ENCODE measurements around the gene SRM.
"Not testable (repeated sequence)": the region's sequence is repeated elsewhere in the genome, so short reads cannot be mapped to it uniquely, and the experiment has no call there.

Gene SRM

DNA sequence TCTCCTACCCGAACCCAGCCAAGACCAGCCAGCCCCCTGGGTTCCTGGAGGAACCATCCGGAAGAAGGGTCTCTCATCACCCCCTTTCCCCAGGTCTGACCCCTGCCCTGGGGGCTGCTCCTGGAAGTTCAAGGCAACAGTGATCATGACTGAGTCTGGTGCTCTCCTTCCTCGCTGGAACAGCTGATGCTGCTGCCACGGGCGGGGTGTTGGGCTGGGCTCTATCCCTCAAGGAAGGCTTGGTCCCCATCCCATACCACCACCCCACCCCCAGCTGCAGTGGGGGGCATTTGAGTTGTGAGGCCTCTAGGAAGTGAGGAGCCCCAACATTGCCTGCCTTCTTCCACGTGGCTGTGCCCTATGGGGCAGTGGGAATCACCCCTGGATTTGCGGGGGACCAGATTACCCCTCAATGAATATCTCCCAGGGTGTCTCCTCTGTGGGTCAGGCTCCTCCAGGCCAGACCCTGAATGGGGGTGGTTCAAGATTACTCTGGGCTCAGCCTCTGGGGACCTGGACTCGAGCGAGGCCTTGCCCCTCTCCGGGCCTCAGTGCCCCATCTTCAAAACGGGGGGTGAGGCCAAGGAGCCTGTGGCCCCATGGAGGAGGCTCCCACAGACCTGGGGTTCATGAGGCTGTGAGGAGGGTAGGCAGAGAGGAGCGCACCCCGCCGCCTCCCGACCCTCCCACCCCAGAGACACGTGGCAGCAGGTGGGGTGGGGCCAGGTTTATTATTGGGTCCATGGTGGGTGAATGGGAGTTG is 15.6 kb downstream of the SRM start:
- DNase-seq = no peak

DNA sequence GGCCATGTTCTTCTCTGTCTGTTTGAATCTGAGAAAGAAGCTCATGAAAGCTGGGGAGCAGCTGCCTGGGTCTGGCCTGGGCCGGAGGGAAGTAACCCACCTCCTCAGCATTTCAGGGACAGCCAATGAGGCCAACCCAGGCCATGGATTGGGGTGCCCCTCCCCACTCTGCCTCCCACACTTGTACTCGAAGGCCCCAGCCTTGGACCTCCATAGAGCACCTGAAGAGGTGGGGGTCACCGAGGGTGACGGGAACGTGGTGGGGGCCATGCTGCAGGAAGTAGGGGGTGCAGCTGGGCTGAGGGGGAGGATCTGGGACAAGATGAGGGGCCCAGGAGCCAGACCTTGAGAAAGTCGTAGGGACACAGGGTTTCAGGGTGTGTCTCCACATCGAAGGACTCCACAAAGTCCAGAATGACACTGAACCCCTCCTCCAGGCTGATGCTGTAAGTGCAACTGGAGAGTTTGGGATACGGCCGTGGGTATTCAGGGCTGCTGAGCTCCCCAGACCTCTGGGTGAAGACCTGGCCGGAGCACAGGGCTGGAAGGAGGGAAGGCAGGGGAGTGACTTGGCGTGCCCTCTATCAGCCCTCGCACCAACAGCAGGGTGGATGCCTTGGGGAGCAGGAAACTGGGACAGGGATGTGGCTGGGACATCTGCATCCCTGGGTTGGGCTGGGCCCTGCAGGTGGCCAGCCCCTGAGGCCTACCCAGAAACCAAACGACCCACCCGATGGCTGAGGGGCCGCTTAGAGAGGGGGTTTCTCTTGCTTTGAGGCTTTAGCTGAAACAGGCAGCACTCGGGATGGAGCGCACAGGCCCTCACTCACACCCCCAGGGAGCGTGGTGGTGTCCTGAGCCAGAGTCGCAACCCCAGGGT is 16.6 kb downstream of the SRM start:
- DNase-seq = no peak

DNA sequence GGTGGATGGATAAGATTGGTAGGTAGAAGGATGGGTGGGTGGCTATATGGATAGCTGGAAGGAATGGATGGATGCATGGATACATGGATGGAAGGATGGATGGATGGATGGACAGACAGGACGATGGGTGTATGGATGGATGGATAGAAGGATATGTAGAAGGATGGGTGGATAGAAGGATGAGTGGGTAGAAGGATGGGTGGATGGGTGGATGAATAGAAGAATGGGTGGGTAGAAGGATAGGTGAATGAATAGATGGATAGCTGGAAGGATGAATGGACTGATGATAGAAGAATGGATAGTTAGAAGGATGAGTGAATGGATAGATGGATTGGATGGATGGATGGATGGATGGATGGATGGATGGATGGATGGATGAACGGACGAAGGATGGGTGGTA is 17.8 kb downstream of the SRM start:
- no peak for DNase-seq

DNA sequence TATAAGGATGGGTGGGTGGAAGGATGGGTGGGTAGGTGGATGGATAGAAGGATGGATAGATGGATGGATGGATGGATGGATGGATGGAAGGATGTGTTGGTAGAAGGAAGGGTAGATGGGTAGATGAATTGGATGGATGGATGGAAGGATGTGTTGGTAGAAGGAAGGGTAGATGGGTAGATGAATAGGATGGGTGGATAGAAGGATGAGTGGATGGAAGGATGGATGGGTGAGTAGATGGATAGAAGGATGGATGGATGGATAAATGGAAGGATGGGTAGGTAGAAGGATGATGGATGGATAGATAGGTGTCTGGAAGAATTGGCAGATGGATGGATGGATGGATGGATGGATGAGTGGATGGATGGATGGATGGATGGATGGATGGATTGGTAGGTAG is 18.8 kb downstream of the SRM start:
- DNase-seq = no peak

DNA sequence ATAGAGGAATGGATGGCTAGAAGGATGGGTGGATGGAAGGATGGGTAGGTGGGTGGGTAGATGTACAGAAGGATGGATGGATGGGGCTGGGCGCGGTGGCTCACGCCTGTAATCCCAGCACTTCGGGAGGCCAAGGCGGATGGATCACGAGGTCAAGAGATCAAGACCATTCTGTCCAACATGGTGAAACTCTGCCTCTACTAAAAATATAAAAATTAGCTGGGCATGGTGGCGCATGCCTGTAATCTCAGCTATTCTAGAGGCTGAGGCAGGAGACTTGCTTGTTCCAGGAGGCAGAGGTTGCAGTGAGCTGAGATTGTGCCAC is 19.8 kb downstream of the SRM start:
- not testable (repeated sequence) for DNase-seq

DNA sequence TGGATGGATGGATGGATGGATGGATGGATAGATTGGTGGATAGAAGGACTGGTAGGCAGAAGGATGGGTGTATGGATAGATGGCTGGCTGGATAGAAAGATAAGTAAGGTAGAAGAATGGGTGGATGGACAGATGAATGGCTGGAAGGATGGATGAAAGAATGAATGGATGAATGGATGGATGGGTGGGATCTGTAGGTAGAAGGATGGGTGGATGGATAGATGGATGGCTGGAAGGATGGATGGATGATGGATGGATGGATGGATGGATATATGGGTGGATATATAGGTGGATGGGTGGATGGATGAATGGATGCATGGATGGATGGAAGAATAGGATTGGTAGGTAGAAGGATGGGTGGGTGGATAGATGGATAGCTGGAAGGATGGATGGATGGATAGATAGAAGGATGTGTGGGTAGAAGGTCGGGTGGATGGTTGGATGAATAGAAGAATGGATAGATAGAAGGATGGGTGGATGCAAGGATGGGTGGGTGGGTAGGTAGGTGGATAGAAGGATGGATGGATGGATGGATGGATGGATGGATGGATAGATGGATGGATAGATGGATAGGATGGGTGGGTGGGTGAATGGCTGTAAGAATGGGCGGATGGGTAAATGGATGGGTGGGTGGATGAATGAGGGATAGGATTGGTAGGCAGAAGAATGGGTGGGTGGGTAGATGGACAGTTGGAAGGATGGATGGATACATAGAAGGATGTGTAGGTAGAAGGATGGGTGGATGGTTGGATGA is 20.3 kb downstream of the SRM start:
- DNase-seq = no peak

DNA sequence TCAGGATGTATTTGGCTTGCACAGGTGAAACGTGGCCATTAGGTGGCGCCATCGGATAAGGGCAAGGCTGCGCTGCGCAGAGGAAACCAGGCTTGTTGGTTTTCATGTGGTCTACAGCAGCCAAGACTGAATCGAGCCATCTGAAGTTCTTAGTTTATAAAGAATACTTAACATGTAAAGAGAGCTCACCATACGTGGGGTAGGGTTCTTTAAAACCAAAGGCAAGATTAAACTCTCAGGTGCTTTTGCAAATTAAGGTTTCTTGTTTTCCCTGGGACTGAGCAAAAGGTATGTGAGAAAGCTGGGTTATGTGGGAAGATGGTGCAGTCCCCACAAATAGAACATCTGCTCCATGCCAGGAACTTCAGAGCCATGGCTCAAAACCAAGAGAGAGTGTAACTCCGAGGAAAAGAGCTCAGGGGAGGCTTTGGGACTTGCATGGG is 22.1 kb downstream of the SRM start:
- DNase-seq = peak; percentile 13

DNA sequence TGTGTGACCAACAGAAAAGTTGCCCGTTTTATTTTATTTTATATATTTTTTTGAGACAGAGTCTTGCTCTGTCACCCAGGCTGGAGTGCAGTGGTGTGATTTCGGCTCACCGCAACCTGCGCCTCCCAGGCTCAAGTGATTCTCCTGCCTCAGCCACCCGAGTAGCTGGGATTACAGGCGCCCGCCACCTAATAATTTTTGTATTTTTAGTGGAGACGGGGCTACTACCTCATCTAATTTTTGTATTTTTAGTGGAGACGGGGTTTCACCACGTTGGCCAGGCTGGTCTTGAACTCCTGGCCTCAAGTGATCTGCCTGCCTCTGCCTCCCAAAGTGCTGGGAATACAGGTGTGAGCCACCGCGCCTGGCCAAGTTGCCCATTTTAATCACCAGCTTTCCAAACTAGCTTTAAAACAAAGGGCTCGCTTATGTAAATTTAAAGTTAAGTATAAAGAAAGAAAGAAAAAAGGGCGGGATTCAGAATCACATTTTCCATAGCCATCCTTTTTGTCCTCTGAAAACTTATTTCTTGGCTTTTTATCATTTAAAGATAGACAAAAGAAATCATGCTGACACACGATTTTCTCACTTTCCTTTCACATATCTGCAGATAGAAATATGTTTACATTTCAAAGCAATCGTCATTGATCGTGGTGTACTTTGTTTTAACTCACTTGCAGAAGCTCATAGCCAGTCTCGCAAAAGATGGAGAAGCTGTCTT is 22.6 kb downstream of the SRM start:
- DNase-seq = not testable (repeated sequence)

DNA sequence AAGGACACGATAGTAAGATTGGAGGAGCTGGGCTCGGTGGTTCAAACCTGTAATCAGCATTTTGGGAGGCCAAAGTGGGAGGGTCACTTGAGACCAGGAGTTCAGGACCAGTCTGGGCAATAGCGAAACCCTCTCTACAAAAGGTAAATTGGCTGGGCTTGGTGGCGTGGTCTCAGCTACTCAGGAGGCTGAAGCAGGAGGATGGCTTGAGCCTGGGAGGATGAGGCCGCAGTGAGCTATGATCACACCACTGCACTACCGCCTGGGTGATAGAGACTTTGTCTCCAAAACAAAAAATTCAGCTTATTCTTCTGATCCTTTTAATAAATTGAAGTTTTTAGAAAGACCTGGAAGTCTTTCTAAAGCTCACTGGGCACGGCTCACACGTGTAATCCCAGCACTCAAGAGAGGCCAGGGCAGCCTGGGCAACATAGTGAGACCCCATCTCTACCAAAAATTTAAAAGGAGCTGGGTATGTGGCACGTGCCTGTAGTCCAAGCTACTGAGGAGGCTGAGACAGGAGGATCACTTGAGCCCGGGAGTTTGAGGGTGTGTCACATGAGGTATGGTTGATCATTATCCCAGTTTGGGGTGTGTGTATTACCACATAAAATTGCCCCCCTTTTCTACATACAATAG is 28.1 kb downstream of the SRM start:
- no peak for DNase-seq

DNA sequence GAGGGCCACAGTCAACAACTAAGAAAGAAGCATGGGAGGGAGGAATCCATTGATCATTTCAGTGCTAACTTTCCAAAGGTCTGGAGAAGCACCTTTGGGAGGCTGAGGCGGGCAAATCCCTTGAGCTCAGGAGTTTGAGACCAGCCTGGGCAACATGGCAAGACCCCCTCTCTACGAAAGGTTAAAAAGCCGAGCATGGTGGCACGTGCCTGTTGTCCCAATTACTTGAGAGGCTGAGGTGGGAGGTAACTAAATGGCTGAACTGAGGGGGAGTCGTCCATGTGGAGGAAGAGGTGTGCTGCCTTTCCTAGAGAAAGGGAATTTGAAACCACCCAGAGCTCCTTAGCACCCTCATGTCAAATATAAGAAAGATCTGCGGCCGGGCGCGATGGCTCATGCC is 29.0 kb downstream of the SRM start:
- no peak for DNase-seq

DNA sequence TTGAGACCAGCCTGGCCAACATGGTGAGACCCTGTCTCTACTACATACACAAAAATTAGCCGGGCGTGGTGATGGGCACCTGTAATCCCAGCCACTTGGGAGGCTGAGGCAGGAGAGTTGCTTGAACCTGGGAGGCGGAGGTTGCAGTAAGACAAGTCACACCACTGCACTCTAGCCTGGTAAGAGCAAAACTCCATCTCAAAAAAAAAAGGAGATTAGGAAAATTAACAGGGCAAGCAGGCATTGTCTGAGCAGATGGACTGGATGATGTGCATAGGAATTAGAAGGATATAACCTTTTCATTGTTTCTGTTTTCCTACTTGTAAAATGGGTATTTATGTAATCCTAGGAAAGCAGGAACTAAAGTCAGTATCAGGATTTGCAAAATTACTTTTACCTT is 31.8 kb downstream of the SRM start:
- no peak for DNase-seq

DNA sequence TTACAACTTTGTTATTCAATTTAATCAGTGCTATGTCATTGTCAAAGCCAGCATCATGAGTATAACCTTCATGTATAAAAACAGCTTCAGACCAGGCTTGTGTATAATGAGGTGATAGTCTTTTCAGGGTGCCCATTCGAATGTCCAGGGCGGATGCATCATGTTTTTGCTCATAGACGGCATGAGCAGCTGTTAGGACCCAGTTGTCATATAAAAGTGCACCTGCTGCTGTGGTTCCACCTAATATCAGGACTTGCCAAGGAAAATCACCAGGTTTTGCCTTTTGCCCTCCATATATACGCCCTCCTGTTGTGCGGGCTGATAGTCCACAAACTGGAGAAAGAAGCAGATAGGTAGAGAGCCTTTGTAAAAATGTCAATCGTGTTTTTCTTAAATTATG is 32.5 kb downstream of the SRM start:
- no peak for DNase-seq

DNA sequence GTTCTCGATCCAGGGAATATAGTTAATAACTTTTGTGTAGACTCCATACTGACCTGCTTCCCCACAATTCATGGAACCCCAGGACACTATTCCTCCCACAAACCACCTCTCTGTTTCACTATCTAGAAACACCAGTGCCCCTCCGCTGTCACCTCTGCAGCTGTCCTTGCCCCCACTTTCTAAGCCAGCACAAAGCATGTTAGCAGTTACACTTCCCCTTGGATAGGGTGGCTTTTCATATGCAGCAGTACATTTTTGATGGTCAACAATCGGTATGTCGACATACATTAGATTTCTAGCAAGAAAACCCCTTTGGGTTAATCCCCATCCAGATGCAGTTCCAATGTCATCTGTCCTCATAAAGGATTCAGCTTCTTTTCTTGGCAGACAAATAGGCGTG is 32.9 kb downstream of the SRM start:
- no peak for DNase-seq

DNA sequence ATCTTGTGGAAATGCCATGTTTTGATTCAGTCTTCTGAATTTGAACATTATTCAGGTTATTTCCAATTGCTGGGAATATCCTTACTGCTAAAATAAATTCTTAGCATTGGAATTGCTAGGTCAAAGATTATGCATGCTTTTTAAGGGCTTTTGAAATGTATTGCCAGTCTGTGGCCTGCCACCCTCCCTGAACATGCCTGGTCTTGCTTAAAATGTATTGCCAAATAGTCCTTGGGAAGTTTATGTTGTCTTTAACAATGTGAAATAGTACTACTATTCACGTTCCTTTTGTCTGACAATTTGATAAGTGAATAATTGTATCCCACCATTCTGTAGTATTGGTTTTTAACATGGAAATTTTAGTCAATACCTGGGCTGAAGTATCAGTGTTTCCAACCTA is 33.8 kb downstream of the SRM start:
- DNase-seq = no peak

DNA sequence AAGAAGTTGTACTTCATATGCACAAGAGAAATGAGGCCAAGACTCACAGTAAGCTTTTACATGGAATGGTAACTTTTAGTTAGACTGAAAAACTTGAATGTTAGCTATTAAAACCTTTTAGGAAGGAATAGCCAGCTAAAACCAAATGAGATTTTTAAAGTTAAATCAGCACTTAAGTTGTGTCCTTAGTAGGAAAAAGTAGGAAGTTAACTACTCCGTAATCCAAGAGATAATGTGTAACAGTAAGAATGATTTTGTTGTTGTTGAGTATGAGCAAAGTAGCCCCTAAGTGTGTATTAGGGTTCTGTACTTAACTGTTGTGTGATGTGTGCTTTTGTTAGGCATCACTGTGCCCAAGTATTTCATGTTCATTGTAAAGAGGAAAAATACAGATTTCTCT is 34.2 kb downstream of the SRM start:
- no peak for DNase-seq

DNA sequence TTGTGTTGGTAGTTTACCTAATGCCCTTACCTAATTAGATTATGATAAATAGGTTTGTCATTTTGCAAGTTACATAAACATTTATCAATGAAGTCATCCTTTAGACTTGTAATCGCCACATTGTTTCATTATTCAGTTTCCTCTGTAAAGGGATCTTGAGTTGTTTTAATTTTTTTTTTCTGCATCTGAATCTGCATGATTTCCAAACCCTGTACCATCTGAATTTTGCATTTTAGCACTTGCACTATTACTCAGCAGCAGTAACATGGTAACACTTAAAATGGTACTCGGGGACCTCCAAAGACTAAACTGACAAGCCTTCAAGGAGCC is 35.0 kb downstream of the SRM start:
- no peak for DNase-seq

DNA sequence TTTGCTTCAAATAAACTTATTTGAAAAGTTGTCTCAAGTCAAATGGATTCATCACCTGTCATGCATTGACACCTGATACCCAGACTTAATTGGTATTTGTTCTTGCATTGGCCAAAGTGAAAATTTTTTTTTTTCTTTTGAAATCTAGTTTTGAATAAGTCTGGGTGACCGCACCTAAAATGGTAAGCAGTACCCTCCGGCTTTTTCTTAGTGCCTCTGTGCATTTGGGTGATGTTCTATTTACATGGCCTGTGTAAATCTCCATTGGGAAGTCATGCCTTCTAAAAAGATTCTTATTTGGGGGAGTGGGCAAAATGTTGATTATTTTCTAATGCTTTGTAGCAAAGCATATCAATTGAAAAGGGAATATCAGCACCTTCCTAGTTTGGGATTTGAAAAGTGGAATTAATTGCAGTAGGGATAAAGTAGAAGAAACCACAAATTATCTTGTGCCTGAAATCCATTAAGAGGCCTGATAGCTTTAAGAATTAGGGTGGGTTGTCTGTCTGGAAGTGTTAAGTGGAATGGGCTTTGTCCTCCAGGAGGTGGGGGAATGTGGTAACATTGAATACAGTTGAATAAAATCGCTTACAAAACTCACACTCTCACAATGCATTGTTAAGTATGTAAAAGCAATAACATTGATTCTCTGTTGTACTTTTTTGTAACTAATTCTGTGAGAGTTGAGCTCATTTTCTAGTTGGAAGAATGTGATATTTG is 35.5 kb downstream of the SRM start:
- DNase-seq = no peak

DNA sequence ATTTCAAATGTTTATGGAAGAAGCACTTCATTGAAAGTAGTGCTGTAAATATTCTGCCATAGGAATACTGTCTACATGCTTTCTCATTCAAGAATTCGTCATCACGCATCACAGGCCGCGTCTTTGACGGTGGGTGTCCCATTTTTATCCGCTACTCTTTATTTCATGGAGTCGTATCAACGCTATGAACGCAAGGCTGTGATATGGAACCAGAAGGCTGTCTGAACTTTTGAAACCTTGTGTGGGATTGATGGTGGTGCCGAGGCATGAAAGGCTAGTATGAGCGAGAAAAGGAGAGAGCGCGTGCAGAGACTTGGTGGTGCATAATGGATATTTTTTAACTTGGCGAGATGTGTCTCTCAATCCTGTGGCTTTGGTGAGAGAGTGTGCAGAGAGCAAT is 36.6 kb downstream of the SRM start:
- DNase-seq = no peak

DNA sequence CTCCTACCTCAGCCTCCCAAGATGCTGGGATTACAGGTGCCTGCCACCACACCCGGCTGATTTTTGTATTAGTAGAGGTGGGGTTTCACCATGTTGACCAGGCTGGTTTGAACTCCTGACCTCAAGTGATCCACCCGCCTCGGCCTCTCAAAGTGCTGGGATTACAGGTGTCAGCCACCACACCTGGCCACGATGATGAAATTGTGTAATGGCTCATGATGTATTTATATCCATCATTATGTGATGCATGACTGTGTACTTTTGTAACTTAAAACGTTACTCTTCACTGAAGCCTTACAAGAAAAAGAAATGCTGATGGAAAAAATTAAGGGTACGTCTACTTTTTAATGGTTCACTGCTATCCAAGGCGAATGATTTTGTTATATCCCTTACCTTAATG is 39.8 kb downstream of the SRM start:
- DNase-seq = no peak

DNA sequence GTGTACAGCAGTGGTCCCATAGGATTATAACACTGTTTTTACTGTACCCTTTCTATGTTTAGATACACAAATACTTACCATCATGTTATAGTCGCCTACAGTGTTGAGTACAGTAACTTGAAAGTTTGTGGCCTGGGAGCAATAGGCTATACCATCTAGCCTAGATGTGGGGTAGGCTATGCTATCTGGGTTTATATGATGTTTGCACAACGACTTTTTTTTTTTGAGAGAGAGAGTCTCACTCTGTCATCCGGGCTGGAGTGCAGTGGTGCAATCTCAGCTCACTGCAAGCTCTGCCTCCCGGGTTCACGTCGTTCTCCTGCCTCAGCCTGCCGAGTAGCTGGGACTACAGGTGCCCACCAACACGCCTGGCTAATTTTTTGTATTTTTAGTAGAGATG is 40.5 kb downstream of the SRM start:
- not testable (repeated sequence) for DNase-seq

DNA sequence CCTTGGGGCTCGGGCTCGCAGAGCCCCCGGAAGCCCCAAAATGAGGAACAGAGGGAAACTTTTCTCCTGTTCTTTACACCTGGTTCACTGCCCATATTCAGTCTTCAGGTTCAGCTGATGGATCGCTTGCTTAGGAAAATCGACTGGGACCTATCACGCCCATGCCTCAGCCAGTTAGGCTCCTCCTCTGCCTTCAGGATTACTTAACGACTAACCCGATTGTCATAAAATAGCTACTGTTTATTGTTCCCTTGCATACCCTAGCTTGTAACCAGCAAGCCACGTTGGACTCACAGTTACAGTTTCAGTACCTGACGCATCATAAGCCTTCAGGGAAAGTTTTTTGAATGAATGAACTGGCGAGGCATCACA is 46.7 kb downstream of the SRM start:
- DNase-seq = no peak
